ENCODE data around the gene POLR2H. TPM values are rescaled to one million over a fixed set of nuclear protein-coding genes. Genes with fewer than 3 reads are reported as not detected.
A peak's percentile ranks its signal among the peaks of the same experiment; 100 is the strongest.

POLR2H gene
- polyA plus RNA-seq, 3 donors = 87.1 to 91.3 (median 90.0) TPM

GRCh38 chr3:184351511-184352148 lies 9.9 kb upstream of the POLR2H start:
- DNase-seq (ENCODE audit: low read depth in 3 of 3, low spot score in 2 of 3) = no peak

- no peak for DNase-seq (ENCODE audit: low read depth in 3 of 3, low spot score in 2 of 3)
Observed at GRCh38 chr3:184352149-184352785, 9.2 kb upstream of the POLR2H start.

DNA sequence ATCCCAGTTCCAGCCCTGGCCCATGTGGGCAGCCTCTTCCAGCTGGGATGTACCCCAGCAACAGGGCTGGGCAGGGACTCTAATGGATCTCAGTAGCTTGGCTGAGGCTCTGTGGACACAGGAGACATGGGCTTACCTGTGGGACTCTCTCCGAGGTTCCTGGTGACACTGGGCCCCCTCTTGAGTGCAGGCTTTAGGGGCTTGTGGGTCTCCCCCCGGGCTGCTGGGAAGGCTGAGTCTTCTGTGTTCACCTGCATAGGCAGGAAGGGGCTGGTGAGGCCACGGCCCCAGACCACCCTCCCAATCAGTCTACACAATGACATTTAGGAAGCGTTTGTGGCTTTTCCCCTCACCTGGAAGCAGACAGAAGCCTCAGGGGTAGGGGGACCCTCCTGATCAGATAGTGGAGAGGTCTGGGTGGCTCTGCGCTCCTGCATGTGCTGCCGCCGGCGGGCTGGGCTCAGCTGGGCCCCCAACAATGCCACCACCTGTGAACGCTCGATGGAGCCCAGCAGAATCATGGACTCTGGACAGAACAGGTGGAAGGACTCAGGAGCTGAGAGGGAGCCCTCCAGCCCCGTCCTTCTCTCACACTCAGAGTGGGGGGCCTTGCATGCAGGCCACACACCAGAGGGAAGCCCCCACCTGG lies 8.5 kb upstream of the POLR2H start:
- no peak for DNase-seq (ENCODE audit: low read depth in 3 of 3, low spot score in 2 of 3)

DNA sequence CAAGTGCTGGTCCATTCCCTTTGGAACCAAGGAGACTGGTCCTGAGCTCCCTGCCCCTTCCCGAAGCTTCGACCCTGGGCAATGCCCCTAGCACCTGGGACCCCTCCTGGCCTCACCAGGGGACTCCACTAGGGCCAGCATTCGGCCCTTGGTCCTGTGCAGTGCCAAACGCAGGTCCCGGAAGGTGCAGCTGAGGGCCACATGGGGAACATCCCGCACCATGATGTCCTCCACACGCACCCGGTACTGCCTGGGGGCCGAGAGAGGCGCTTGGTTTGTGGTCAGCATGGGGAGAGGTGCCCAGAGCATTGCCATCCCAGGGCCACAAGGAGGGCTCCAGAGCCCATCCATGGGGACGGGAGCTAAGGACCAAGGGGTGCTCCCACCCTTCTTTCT lies 8.0 kb upstream of the POLR2H start:
- DNase-seq (ENCODE audit: low read depth in 3 of 3, low spot score in 2 of 3) = no peak

GRCh38 chr3:184354121-184354728 lies 7.3 kb upstream of the POLR2H start:
- DNase-seq (ENCODE audit: low read depth in 3 of 3, low spot score in 2 of 3) = no peak

DNA sequence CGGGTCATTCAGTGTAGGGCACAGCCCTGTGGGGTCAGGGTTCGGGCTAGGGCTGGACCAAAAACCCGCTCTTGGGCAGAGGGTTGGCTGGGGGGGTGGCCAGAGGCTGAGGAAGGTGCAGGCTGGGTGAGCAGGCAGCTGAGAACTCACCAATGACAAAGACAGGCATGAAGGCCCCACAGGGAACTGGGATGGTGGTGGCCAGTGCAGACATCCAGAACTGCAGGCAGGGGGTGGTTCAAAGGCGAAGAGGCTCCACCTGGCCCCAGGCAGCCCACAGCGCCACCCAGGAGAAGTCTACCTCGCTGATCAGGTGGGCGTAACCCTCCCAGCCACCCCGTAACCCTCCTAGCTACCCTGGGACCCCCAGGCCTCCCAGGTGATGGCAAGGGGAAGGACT lies 6.8 kb upstream of the POLR2H start:
- DNase-seq (ENCODE audit: low read depth in 3 of 3, low spot score in 2 of 3) = no peak

DNA sequence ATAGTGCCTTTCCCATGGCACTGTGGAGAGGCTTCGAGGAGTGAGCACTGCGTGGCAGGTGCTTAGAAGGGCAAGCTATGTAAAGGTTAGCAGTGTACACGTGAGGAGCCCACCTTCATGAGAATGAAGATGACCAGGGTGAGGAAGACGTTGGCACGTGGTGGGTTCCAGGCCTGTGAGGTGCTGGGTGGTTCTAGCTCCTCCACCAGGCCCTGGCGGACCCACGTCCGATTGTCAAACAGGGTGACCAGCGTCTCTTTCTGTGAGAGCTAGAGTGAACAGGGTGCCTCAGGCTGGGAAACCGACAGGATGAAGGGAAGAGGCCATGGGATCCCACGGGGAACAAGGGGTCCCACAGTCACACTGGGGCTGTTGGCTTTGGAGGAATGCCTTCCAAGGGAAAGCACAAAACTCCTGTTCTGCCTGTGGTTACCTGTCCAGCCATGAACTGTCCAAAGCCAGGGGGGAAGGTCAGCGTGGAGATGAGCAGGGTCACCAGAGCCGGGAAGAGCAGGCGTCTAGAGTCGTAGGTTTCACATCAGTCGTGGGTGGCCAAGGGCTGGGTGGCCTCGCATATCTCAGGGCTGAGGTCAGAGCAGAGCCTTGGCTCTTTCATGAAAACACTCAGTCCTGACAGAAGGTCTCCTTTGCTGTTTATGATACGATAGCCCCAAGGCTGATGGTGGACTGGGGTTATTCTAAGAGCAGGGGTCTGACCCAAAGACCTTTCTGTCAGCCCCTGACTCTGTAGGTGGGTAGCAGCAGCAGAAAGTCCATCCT lies 6.1 kb upstream of the POLR2H start:
- DNase-seq (ENCODE audit: low read depth in 3 of 3, low spot score in 2 of 3) = no peak

GRCh38 chr3:184357248-184358123 lies 4.0 kb upstream of the POLR2H start:
- DNase-seq (ENCODE audit: low read depth in 3 of 3, low spot score in 2 of 3) = no peak

- no peak for DNase-seq (ENCODE audit: low read depth in 3 of 3, low spot score in 2 of 3)
Observed at GRCh38 chr3:184358124-184358767, 3.3 kb upstream of the POLR2H start.

GRCh38 chr3:184358921-184359350 lies 2.6 kb upstream of the POLR2H start:
- DNase-seq (ENCODE audit: low read depth in 3 of 3, low spot score in 2 of 3) = no peak

DNA sequence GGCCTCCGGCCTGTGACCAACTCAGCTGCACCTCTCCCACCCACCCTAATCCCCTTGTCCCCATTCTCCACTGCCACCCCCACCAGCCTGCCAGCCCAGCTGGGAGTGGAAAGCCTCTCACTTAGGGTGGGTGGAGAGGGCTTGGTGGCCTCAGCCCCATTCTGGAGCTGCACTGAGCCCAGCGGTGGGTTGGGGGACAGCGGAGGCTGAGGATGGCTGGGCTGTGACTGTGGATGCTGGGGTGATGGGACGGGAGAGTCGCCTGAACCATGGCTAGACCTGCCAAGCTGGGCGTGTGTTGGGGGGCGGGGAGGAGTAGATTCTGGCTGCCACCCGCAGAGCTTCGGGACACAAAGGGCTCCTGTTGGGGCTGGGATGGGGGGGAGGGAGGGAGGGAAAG lies 1.9 kb upstream of the POLR2H start:
- no peak for DNase-seq (ENCODE audit: low read depth in 3 of 3, low spot score in 2 of 3)

GRCh38 chr3:184360070-184360928 lies 1.2 kb upstream of the POLR2H start:
- DNase-seq (ENCODE audit: low read depth in 3 of 3, low spot score in 2 of 3) = no peak

GRCh38 chr3:184360929-184361531 lies 480 bp upstream of the POLR2H start:
- no peak for DNase-seq (ENCODE audit: low read depth in 3 of 3, low spot score in 2 of 3)

- no peak for DNase-seq (ENCODE audit: low read depth in 3 of 3, low spot score in 2 of 3)
Observed at GRCh38 chr3:184361932-184362667, 590 bp downstream of the POLR2H start.

DNA sequence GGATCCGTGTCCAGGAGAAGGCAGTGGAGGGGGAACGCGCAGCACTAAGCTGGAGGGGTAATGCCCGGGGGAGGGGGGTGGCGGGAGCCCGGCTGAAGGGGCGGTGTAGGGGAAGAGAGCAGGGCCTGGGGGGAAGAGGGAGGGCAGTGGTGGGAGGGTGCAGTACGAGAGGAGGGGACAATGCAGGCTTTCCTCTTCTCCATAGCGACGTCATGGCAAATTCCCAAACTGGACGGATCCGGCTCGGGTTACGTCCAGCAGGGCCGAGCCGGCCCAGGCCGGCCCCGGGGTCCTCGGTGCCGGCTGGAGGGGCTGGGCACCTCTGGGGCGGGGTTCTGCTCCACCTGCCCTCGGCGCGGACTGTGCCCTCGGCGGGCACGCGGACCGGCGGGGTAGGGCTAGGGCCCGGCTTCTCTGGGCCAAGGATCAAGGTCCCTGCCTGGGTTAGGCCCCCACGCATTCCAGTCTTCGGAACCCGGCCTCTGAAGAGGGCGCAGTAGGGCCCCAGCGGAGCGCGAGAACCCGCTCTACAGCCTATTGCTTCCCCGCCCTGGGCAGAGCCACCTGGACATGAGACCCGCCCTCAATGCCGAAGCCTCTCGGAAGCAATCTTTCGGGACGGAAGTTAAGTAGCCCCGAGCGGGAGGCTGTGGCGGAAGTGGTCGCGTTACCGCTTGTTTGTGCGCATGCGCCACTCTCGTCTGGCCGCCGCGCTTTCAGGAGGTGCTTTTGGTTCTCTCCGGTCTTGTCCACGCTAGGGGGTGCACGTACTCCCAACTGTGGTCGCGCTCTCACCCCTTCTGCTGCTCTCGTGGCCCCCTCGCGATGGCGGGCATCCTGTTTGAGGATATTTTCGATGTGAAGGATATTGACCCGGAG lies 1.4 kb downstream of the POLR2H start:
- peak; percentile 94 to 96 (median 96) for DNase-seq (ENCODE audit: low read depth in 3 of 3, low spot score in 2 of 3)

DNA sequence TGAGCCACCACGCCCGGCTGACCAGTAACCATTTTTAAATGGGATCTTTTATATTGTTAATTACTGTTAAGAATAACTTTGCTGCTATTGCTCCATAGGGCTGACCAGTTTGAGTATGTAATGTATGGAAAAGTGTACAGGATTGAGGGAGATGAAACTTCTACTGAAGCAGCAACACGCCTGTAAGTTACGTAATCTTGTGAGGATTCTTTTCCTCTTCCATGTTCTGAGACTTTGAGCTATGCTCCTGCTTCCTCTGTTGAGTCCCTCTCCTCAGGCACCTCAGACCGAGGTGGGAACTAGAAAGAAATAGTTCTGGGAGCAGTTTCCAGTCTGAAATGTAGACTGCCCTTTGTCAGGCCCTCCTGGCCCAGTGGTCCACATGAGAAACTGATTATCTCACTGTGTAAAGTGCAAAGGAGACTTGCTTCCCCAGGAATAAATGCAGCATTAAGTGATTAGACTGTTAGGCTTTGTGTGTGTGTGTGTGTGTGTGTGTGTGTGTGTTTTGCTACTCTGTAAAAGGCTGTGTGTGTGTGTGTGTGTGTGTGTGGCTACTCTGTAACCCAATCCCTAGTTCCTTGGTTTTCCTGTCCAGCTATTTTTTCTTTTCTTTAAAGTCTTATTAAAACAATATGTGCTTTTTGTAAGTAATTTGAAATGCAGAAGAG lies 5.2 kb downstream of the POLR2H start:
- DNase-seq (ENCODE audit: low read depth in 3 of 3, low spot score in 2 of 3) = no peak
